GM12878 (cell line): Measurements from ENCODE around the gene PRR5. TPM values are rescaled to one million over a fixed set of nuclear protein-coding genes. Genes with fewer than 3 reads are reported as not detected.

ENCODE experiments used
- ATF3 ChIP-seq: IDR thresholded peaks from 2 replicates; pipeline ENCODE4 v1.6.1; 2011; ENCODE audit warnings: low read depth, mild to moderate bottlenecking, low read length, moderate library complexity, borderline replicate concordance; ENCODE audit errors: extremely low read depth
- CEBPB ChIP-seq, 2 experiments: fragments of 150-350 bp in 1 of 2; IDR thresholded peaks; 2 replicates each; pipeline ENCODE4 v1.6.1; 2012 to 2014; ENCODE audit warnings: low read depth in 2 of 2, low read length in 2 of 2, borderline replicate concordance in 1 of 2, inconsistent platforms in 1 of 2
- CREM ChIP-seq: IDR thresholded peaks from 2 replicates; pipeline ENCODE4 v1.6.1; 2014; ENCODE audit warnings: antibody characterized with exemption, low read depth
- EGR1 ChIP-seq, 2 experiments: IDR thresholded peaks; 1 replicate in 1 of 2; 2 replicates in 1 of 2; pipeline ENCODE4 v1.6.1; 2011 to 2012; ENCODE audit warnings: low read depth in 2 of 2, low read length in 2 of 2, borderline replicate concordance in 1 of 2, mild to moderate bottlenecking in 1 of 2, moderate library complexity in 1 of 2
- FOS ChIP-seq: IDR thresholded peaks from 3 replicates; pipeline ENCODE4 v1.6.1; 2011; ENCODE audit warnings: borderline replicate concordance; ENCODE audit not compliant: insufficient read length; ENCODE audit errors: extremely low read depth
- HDAC6 ChIP-seq: fragments of 200-600 bp; sonication (generic); IDR thresholded peaks from one replicate; pipeline ENCODE4 v1.8.0; 2017; ENCODE audit warnings: antibody characterized with exemption; ENCODE audit not compliant: unreplicated experiment
- KDM1A ChIP-seq: fragments of 200-600 bp; sonication (generic); IDR thresholded peaks from 2 replicates; pipeline ENCODE4 v1.6.1; 2016; ENCODE audit warnings: borderline replicate concordance
- LARP7 ChIP-seq: fragments of 450-650 bp; IDR thresholded peaks from 2 replicates; pipeline ENCODE4 v1.6.1; 2017; ENCODE audit warnings: mild to moderate bottlenecking
- MEF2B ChIP-seq: fragments of 450-650 bp; IDR thresholded peaks from 2 replicates; pipeline ENCODE4 v1.6.1; 2018; ENCODE audit warnings: mild to moderate bottlenecking, moderate library complexity; ENCODE audit not compliant: partially characterized antibody, poor library complexity, severe bottlenecking
- NFXL1 ChIP-seq: fragments of 450-650 bp; IDR thresholded peaks from 2 replicates; pipeline ENCODE4 v1.6.1; 2017; ENCODE audit warnings: antibody characterized with exemption, mild to moderate bottlenecking, borderline replicate concordance
- NFYB ChIP-seq: IDR thresholded peaks from 2 replicates; pipeline ENCODE4 v1.6.1; 2011; ENCODE audit warnings: low read depth, mild to moderate bottlenecking, low read length, improper control_type of control experiment, moderate library complexity; ENCODE audit not compliant: insufficient read depth
- PKNOX1 ChIP-seq: fragments of 450-650 bp; IDR thresholded peaks from 2 replicates; pipeline ENCODE4 v1.6.1; 2016; ENCODE audit warnings: mild to moderate bottlenecking
- POLR2A ChIP-seq: IDR thresholded peaks from 2 replicates; pipeline ENCODE4 v1.6.1; 2011; ENCODE audit warnings: low read depth, mild to moderate bottlenecking, low read length
- RELA ChIP-seq: fragments of 450-650 bp; IDR thresholded peaks from 2 replicates; pipeline ENCODE4 v1.8.0; 2014; ENCODE audit warnings: borderline replicate concordance; ENCODE audit not compliant: partially characterized antibody
- RFX5 ChIP-seq: IDR thresholded peaks from 2 replicates; pipeline ENCODE4 v1.6.1; 2011; ENCODE audit warnings: low read depth, low read length, improper control_type of control experiment
- RUNX3 ChIP-seq: IDR thresholded peaks from 2 replicates; pipeline ENCODE4 v1.6.1; 2012; ENCODE audit warnings: low read length, inconsistent platforms
- TBL1XR1 ChIP-seq: IDR thresholded peaks from 2 replicates; pipeline ENCODE4 v1.6.1; 2012; ENCODE audit warnings: low read depth, low read length, improper control_type of control experiment
- TCF12 ChIP-seq: IDR thresholded peaks from 2 replicates; pipeline ENCODE4 v1.6.1; 2011; ENCODE audit warnings: low read depth, mild to moderate bottlenecking, low read length
- ZBTB40 ChIP-seq: fragments of 450-650 bp; IDR thresholded peaks from 2 replicates; pipeline ENCODE4 v1.6.1; 2016; ENCODE audit warnings: mild to moderate bottlenecking, moderate library complexity, borderline replicate concordance
- polyA plus RNA-seq, 11 experiments: library from polyadenylated mRNA; depleted of rRNA in 4 of 11; unstranded in 6 of 11; stranded (reverse) in 5 of 11; fragments of >200 nt; fragmentation: Nextera tagmentation in 4 of 11; fragmentation: Illumina TruSeq in 1 of 11; extraction: Ambion mirVana in 4 of 11; extraction: Trizol in 1 of 11; gene quantifications; 1 replicate in 1 of 11; 2 replicates in 10 of 11; pipeline versions ENCODE4 v1.2.1 to v1.2.3, GENCODE V29; 2011 to 2016; ENCODE audit warnings: inconsistent platforms in 2 of 11, missing spikeins in 2 of 11, low read depth in 1 of 11
- total RNA-seq, 4 experiments: library from RNA; depleted of rRNA in 3 of 4; stranded (reverse); fragments of >200 nt in 3 of 4; fragmentation: Illumina TruSeq in 1 of 4; extraction: Trizol in 1 of 4; gene quantifications; 2 replicates each; pipeline versions ENCODE4 v1.2.1 to v1.2.3, GENCODE V29; 2013 to 2021
- TF ChIP-seq, protein P1 (sequence below): IDR thresholded peaks from 2 replicates; pipeline ENCODE4 v1.6.1; 2012; ENCODE audit warnings: low read depth, low read length, improper control_type of control experiment
- TF ChIP-seq, protein P2 (sequence below): fragments of 450-650 bp; formaldehyde crosslinking; IDR thresholded peaks from 2 replicates; pipeline ENCODE4 v1.4.0; 2022; ENCODE audit warnings: mild to moderate bottlenecking, moderate library complexity

The PRR5 gene
- total and polyA plus RNA-seq, 10 of the 15 experiments (the other 5 are each of a cell fraction or from before 2014, with no cell fraction given) = 0.03 to 9.4 (median 1.5) TPM

DNA sequence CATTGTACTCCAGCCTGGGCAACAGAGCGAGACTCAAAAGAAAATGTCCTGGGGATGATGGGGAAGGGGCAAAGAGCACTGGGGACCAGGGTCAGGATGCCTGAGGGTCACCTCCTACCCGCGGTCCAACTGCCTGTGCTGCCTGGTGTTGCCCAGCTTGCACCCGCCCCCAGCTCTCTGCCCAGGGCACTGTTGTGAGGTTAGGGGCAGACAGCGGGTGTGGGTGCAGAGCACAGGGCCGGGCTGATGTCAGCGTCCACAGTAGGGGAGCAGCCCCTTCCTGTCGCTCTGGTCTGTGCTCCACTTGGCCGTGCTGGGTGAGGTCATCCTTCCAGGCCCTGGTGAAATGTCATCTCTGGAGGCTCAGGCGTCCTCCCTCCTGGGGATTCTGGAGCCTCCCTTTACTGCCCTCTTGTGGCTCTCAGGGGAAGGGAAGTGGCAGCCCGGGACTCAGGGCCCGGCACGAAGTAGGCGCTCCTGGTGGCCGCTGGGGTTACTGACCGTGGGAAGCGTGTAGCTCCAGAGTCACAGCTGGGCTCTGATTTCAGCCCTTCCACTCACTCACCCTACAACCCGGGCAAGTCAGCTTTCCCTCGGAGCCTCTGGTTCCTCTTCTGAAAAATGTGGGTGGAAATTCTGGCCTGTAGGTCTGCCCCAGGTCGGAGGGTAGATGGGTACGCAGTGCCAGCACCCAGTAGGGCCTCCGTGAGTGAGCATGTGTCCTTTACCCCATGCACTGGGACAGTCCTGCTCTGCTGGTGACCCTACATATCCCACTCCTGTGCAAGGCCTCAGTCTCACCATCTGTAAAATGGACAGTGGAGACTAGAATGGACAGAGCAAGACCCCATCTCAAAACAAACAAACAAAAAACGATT is 17.3 kb upstream of the PRR5 start (continued):
- TF ChIP-seq ATF3 = 0 out of 2 replicates have a peak, but pooled peaks have one; percentile 16
- TF ChIP-seq LARP7 = no peak
- TF ChIP-seq CEBPB (IDR thresholded peaks at IDR 0.05; ENCODE audit: borderline replicate concordance in 1 of 2, low read depth in 2 of 2, low read length in 2 of 2) = no peak
- TF ChIP-seq TBL1XR1 = no peak
- TF ChIP-seq KDM1A = no peak
- TF ChIP-seq, protein P1, sequence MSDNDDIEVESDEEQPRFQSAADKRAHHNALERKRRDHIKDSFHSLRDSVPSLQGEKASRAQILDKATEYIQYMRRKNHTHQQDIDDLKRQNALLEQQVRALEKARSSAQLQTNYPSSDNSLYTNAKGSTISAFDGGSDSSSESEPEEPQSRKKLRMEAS = no peak
- no peak for TF ChIP-seq ZBTB40
- peak; percentile 93 for TF ChIP-seq MEF2B
- no peak for TF ChIP-seq POLR2A
- no peak for TF ChIP-seq RFX5
- peak; percentile 40 for TF ChIP-seq RELA
- no peak for TF ChIP-seq HDAC6
- TF ChIP-seq, protein P2, sequence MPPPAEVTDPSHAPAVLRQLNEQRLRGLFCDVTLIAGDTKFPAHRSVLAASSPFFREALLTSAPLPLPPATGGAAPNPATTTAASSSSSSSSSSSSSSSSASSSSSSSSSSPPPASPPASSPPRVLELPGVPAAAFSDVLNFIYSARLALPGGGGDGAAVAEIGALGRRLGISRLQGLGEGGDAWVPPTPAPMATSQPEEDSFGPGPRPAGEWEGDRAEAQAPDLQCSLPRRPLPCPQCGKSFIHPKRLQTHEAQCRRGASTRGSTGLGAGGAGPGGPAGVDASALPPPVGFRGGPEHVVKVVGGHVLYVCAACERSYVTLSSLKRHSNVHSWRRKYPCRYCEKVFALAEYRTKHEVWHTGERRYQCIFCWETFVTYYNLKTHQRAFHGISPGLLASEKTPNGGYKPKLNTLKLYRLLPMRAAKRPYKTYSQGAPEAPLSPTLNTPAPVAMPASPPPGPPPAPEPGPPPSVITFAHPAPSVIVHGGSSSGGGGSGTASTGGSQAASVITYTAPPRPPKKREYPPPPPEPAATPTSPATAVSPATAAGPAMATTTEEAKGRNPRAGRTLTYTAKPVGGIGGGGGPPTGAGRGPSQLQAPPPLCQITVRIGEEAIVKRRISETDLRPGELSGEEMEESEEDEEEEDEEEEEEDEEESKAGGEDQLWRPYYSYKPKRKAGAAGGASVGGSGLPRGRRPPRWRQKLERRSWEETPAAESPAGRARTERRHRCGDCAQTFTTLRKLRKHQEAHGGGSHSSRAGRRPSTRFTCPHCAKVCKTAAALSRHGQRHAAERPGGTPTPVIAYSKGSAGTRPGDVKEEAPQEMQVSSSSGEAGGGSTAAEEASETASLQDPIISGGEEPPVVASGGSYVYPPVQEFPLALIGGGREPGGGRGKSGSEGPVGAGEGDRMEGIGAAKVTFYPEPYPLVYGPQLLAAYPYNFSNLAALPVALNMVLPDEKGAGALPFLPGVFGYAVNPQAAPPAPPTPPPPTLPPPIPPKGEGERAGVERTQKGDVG = no peak
- no peak for TF ChIP-seq PKNOX1
- TF ChIP-seq NFXL1 = no peak
- TF ChIP-seq NFYB = no peak
- no peak for TF ChIP-seq TCF12
- 0 out of 2 replicates have a peak, but pooled peaks have one; percentile 42 for TF ChIP-seq RUNX3
- TF ChIP-seq CREM = peak; percentile 27; the same call in 1 of the 2 replicates
- no peak for TF ChIP-seq EGR1 (IDR thresholded peaks at IDR 0.05; ENCODE audit: borderline replicate concordance in 1 of 2, low read depth in 2 of 2, low read length in 2 of 2)
- TF ChIP-seq FOS = no peak
